ENCODE data around the gene VPS37C.
"Not testable (repeated sequence)": the region's sequence is repeated elsewhere in the genome, so short reads cannot be mapped to it uniquely, and the experiment has no call there.

VPS37C gene

GRCh38 chr11:61104963-61105362, 56.3 kb downstream of the VPS37C start:
- Histone ChIP-seq H3K4me2 (no peak overlapping the region), H3K27me3 (no peaks in the 10 kb centered on the region), H3K9ac (no peak overlapping the region), H3K36me3 (no peaks in the 10 kb centered on the region), H4K20me1 (no peaks in the 10 kb centered on the region; a peak in 1 of 22 replicates), H3K9me3 (replicated peaks in 1 of 11) (peaks cover 0 to 5% (median under 1%) of the 10 kb centered on the region in 11 experiments; a peak in 5 of 22 replicates), H3K4me1 (peaks cover 0 to 19% (median 9%) of the 10 kb centered on the region in 10 experiments; a peak in 10 of 20 replicates), H3K27ac (no peak overlapping the region), H3K4me3 (no peak overlapping the region)
- TF ChIP-seq Cebpa-rat (IDR thresholded peaks at IDR 0.05), result no peak

DNA sequence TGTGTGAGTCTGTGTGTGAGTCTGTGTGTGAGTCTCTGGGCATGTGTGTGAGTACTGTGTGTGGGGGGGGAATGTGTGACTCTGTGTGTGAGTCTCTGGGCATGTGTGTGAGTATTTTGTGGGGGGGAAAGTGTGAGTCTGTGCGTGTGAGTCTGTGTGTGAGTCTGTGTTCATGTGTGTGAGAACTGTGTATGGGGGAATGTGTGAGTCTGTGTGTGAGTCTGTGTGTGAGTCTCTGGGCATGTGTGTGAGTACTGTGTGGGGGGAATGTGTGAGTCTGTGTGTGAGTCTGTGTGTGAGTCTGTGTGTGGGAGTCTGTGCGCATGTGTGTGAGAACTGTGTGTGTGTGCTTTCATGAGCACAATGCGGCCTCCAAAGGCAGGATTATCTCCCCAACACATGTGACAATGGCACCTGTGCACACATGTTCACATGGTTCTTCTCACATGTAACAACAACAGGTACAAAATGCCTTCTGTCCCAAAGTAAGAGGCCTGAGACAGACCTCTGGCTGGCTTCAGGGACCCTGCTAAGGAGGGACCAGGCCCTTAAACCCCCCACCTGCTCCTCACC, 57.3 kb downstream of the VPS37C start:
- no peak overlapping the region for H3K9ac ChIP-seq
- no peak overlapping the region for H3K4me2 ChIP-seq
- H3K4me3 ChIP-seq, result no peak overlapping the region
- no peak overlapping the region for H3K27ac ChIP-seq
- TF ChIP-seq Cebpa-rat (IDR thresholded peaks at IDR 0.05), result no peak
- H3K4me1 ChIP-seq, result peaks cover 0 to 15% (median 9%) of the 10 kb centered on the region in 10 experiments; a peak in 10 of 20 replicates
- H3K9me3 ChIP-seq (replicated peaks in 1 of 11), result peaks cover 0 to 13% (median 7%) of the 10 kb centered on the region in 11 experiments; a peak in 12 of 22 replicates
- H4K20me1 ChIP-seq, result no peaks in the 10 kb centered on the region; a peak in 1 of 22 replicates
- H3K36me3 ChIP-seq, result no peaks in the 10 kb centered on the region
- H3K27me3 ChIP-seq, result no peaks in the 10 kb centered on the region

DNA sequence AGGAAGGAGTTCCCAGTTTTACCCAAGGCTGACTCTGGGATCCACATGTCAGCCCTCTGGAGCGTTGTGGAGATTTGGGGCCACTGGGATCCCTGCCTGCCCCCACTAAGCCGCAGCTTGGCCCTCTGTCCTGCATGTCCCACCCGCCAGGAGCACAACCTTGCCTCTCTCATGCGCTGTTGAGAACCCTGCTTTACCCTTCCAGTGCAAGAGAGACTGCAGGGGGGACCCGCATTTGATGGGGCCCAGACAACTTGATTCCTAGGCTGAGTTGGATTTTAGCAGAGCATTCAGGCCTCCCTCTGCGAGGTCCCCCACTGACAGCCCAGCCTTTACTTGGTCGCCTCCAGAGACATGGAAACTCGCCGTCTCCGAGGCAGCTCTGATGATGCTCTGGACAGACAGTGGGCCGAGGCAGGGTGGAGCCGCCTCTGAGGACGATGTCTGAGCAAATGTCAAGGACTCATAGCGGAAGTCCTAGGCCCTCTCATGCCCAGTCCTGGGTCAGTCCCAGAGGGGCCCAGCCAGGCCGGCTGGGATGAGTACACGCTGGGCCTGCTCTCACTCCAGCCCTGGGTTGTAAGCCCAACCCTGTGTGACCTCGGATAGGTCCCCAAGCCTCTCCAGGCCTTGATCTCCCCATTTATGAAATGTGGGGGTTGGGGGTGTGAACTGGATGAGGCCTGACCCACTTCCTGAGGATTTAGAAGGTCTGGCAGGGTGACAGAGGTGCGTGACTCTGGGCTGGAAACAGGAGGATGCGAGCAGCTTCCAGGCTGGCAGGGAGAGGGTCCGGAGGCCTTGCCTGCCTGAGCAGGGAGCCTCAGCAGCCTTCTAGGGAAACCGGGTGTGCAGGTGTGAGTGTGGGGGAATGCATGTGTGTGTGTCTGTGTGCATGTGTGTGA, 58.3 kb downstream of the VPS37C start:
- Histone ChIP-seq H3K9me3 (replicated peaks in 1 of 11) (peaks cover 0 to 13% (median 7%) of the 10 kb centered on the region in 11 experiments; a peak in 12 of 22 replicates), H3K27ac (no peak overlapping the region), H3K36me3 (no peaks in the 10 kb centered on the region), H3K27me3 (no peaks in the 10 kb centered on the region), H3K4me1 (peaks cover 0 to 15% (median 9%) of the 10 kb centered on the region in 10 experiments; a peak in 10 of 20 replicates), H3K4me2 (peak overlapping the region in 5 of 11 experiments; percentile 14 to 43 (median 37); a peak in 6 of 22 replicates), H4K20me1 (no peaks in the 10 kb centered on the region; a peak in 1 of 22 replicates), H3K4me3 (no peak overlapping the region), H3K9ac (0 out of 22 replicates have a peak overlapping the region, but pooled peaks of 1 of the 11 experiments have one; percentile 5)
- TF ChIP-seq Cebpa-rat (IDR thresholded peaks at IDR 0.05), result no peak

DNA sequence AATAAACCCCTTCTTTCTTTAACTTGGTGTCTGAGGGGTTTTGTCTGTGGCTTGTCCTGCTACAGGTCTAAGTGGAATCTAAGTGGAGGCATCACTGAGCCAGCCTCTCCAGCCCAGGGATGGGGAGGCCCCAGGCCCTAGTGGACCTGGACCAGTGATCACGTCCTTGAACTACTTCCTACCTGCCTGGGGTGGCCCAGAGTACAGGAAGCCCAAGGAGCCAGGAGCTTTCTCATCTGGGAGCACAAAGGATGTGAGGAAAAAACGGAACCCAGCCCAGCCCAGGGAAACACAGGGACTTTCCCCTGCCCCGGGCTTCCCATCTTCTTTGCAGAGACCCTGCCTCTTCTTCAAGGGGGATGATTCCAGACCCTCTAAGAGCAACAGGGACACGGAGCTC, 62.4 kb downstream of the VPS37C start:
- Histone ChIP-seq H3K4me2 (no peak overlapping the region), H3K27ac (no peak overlapping the region), H3K27me3 (no peaks in the 10 kb centered on the region), H3K36me3 (no peaks in the 10 kb centered on the region), H4K20me1 (no peaks in the 10 kb centered on the region), H3K9me3 (replicated peaks in 1 of 11) (peaks cover 0 to 27% (median 18%) of the 10 kb centered on the region in 11 experiments; a peak in 18 of 22 replicates), H3K9ac (no peak overlapping the region), H3K4me1 (peaks cover 3 to 32% (median 19%) of the 10 kb centered on the region in 10 experiments; a peak in 17 of 20 replicates), H3K4me3 (no peak overlapping the region)
- TF ChIP-seq Cebpa-rat (IDR thresholded peaks at IDR 0.05), result no peak

DNA sequence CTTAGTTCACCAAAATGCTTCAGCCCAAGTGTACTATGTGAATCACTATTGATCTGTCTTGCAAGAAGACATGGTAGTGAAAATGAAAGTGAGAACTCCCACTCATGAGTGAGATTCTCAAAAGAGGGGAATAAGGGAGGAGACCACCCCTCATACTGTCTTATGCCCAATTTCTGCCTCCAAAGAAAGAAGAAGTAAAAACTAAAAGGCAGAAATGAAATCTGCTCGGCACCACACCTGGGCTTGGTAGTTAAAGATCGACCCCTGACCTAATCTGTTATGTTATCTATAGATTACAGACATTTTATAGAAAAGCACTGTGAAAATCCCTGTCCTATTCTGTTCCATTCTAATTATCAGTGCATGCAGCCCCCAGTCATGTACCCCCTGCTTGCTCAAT, 63.0 kb downstream of the VPS37C start:
- H3K27ac ChIP-seq, H3K4me2 ChIP-seq, H3K27me3 ChIP-seq, H3K36me3 ChIP-seq, H4K20me1 ChIP-seq, H3K9ac ChIP-seq, H3K4me3 ChIP-seq: not testable (repeated sequence)
- peaks cover 0 to 32% (median 23%) of the 10 kb centered on the region in 11 experiments; a peak in 18 of 22 replicates for H3K9me3 ChIP-seq (replicated peaks in 1 of 11)
- H3K4me1 ChIP-seq, result peaks cover 3 to 37% (median 20%) of the 10 kb centered on the region in 10 experiments; a peak in 17 of 20 replicates

- peaks cover 0 to 35% (median 26%) of the 10 kb centered on the region in 11 experiments; a peak in 19 of 22 replicates for H3K9me3 ChIP-seq (replicated peaks in 1 of 11)
- H3K9ac ChIP-seq, result no peak overlapping the region
- peak overlapping the region in 1 of 11 experiments; percentile 33; a peak in 1 of 22 replicates for H3K27ac ChIP-seq
- H4K20me1 ChIP-seq, result no peaks in the 10 kb centered on the region
- no peak for TF ChIP-seq Cebpa-rat (IDR thresholded peaks at IDR 0.05)
- H3K36me3 ChIP-seq, result no peaks in the 10 kb centered on the region
- peaks cover 13 to 56% (median 32%) of the 10 kb centered on the region in 10 experiments for H3K4me1 ChIP-seq
- H3K27me3 ChIP-seq, result no peaks in the 10 kb centered on the region
- H3K4me3 ChIP-seq, result no peak overlapping the region
- peak overlapping the region in 5 of 11 experiments; percentile 24 to 95 (median 53); a peak in 10 of 22 replicates for H3K4me2 ChIP-seq
These were observed 66.2 kb downstream of the VPS37C start for GRCh38 chr11:61095021-61095420.

GRCh38 chr11:61094167-61094566, 67.1 kb downstream of the VPS37C start:
- Histone ChIP-seq H3K4me2 (peak overlapping the region in 3 of 11 experiments; percentile 73 to 95 (median 89); a peak in 5 of 22 replicates), H3K9me3 (replicated peaks in 1 of 11) (peaks cover 0 to 26% (median 20%) of the 10 kb centered on the region in 11 experiments; a peak in 19 of 22 replicates), H3K4me1 (peaks cover 13 to 56% (median 32%) of the 10 kb centered on the region in 10 experiments), H3K27ac (peak overlapping the region in 2 of 11 experiments; percentile 20 to 33; a peak in 1 of 22 replicates)
- H4K20me1 ChIP-seq, H3K36me3 ChIP-seq, H3K4me3 ChIP-seq, H3K9ac ChIP-seq, H3K27me3 ChIP-seq: not testable (repeated sequence)

GRCh38 chr11:61092908-61093763, 68.1 kb downstream of the VPS37C start:
- Histone ChIP-seq H3K27me3 (no peaks in the 10 kb centered on the region), H3K4me1 (peaks cover 13 to 56% (median 32%) of the 10 kb centered on the region in 10 experiments), H3K27ac (peak overlapping the region in 7 of 11 experiments; percentile 35 to 84 (median 74); a peak in 10 of 22 replicates), H3K4me2 (peak overlapping the region in 6 of 11 experiments; percentile 50 to 95 (median 81); a peak in 11 of 22 replicates), H3K4me3 (no peak overlapping the region), H3K9ac (peak overlapping the region in 5 of 11 experiments; percentile 33 to 72 (median 60); a peak in 6 of 22 replicates), H4K20me1 (no peaks in the 10 kb centered on the region), H3K36me3 (no peaks in the 10 kb centered on the region), H3K9me3 (replicated peaks in 1 of 11) (peaks cover 0 to 26% (median 20%) of the 10 kb centered on the region in 11 experiments; a peak in 18 of 22 replicates)
- no peak for TF ChIP-seq Cebpa-rat (IDR thresholded peaks at IDR 0.05)
